HG02798 (cell line): Measurements from ENCODE around the gene ISG15.
A peak's percentile ranks its signal among the peaks of the same experiment; 100 is the strongest.
"Not testable (repeated sequence)": the region's sequence is repeated elsewhere in the genome, so short reads cannot be mapped to it uniquely, and the experiment has no call there.

Experiments used
- ATAC-seq: cut with Tn5 transposase; IDR thresholded peaks from one replicate; pipeline ENCODE4 v1.9.1; 2021; ENCODE audit warnings: mild to moderate bottlenecking; ENCODE audit not compliant: unreplicated experiment, poor library complexity

ISG15 gene

DNA sequence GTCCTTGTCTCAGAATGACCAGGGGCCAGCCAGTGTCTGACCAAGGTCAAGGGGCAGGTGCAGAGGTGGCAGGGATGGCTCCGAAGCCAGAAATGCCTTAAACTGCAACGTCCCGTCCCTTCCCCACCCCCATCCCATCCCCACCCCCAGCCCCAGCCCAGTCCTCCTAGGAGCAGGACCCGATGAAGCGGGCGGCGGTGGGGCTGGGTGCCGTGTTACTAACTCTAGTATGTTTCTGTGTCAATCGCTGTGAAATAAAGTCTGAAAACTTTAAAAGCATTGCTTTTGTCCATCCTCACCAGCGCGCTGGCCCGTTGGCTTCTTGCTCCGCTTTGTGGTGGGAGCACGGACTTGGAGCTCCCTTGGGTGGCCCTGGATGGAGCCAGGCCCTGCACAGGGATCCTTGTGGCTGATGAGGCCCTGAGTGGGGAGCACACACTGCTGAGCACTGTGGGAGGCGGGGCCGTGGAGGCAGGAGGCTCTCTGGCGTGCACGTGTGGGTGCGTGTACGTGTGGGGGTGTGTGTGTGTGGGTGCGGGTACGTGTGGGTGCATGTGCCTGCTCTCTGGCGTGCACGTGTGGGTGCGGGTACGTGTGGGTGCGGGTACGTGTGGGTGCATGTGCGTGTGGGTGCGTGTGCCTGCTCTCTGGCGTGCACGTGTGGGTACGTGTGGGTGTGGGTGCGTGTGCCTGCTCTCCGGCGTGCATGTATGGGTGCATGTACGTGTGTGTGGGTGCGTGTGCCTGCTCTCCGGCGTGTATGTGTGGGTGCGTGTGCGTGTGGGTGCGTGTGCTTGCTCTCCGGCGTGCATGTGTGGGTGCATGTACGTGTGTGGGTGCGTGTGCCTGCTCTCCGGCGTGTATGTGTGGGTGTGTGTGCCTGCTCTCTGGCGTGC lies 42.8 kb downstream of the ISG15 start:
- no peak for ATAC-seq

DNA sequence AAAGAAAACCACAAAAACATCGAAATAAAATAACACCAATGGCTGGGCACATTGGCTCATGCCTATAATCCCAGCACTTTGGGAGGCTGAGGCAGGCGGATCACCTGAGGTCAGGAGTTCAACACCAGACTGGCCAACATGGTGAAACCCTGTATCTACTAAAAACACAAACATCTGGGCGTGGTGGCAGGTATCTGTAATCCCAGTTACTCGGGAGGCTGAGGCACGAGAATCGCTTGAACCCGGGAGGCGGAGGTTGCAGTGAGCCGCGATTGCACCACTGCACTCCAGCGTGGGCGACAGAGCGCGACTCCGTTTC lies 44.4 kb downstream of the ISG15 start:
- not testable (repeated sequence) for ATAC-seq

DNA sequence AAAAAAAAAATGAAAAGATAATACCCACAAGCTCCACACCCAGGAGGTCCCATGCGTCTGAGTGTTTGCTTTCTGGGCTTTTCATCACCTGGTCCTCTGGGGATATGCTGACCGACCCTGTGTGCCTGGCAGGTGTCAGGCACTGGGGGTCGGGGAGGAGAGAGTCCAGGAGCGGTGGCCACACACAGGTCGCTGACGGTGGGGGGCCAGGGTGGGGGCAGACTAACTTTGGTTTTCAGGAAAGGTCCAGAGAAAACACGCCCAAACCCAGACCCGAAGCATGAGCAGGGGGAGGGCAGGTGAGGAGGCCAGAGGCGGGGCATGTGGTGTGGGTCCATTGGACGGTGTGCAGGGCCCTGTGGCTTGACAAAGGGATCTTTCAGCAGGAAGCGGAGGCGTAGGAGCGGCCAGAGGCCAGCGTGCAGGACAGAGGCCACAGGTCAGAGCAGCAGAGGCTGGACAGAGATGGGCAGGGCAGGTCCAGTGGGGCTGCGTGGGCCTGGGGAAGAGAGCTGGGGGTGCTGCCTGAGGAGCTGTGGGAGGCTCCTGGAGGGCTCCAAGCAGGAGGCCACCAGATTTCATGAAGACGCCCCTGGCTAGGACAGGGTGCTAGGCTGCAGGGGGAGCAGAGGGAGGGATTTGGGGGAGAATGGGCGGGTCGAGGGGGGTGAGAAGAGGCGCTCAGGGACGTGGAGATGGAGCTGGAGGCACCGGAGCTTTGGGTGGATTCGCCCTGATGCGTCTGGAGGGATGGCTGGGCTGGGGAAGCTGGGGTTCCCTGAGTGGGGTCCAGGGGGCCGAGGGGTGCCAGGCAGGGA lies 45.0 kb downstream of the ISG15 start:
- no peak for ATAC-seq

GRCh38 chr1:1058921-1059493 lies 45.7 kb downstream of the ISG15 start:
- ATAC-seq, result peak; percentile 38

DNA sequence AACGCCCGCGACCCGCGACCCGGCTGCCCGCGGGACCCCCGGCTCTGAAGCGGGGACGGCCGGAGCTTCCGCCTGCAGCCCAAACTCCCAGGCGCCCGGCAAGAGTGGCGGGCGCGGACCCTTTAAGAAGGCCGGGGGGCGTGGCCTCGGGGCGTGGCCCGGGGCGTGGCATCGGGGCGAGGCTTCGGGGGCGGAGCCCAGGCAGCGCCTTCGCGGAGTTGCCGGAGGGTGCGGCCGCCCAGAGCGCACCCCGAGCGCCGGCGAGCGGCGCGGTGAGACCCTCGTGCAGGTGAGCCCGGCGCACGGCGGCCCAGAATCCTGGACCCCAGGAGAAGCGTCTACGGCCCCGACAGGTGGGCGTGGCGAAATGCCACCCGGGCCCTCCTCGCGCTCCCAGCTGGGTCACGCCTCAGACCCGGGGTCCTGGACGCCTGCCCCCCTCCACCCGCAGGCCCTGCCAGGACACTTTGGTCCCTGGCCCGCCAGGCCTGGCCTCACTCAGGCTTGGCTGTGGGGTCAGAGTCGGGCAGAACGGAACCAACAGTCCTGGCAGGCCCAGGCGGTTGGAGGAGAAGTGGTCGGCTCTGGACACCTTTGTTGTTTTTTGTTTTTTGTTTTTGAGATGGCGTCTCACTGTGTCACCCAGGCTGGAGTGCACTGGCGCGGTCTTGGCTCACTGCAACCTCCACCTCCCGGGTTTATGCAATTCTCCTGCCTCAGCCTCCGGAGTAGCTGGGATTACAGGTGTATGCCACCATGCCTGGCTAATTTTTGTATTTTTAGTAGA lies 46.4 kb downstream of the ISG15 start:
- ATAC-seq, result peak; percentile 76

DNA sequence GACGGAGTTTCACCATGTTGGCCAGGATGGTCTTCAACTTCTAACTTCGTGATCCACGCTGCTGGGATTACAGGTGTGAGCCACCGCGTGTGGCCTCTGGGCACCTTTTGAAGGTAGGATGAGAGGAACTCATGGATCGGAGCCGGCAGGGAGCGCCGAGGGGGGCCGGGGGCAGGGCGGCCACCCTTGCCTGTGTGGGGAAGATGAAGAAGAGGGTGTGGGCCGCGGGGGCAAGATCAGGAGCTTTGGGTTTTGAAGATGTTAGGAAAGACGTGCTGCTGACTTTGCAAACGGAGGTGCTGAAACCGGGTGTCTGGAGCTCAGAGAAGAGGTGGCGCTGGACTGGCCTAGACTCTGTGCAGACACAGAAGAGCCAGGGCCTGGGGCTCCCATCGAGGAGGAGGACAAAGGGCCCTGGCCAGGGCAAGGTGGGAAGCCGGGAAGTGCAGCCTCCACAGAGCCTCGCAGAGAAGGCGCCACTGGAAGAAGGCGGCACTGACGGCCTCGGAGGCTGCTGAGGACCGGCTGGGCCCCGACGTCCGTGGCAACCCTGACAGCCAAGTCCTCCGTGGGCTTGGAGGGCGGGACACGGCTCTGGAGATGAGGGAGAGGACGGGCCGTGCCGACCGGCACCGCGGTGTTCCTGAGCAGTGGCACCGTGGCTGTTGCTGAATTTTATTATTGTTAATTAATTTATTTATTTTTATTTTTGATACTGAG lies 47.1 kb downstream of the ISG15 start:
- ATAC-seq, result no peak

DNA sequence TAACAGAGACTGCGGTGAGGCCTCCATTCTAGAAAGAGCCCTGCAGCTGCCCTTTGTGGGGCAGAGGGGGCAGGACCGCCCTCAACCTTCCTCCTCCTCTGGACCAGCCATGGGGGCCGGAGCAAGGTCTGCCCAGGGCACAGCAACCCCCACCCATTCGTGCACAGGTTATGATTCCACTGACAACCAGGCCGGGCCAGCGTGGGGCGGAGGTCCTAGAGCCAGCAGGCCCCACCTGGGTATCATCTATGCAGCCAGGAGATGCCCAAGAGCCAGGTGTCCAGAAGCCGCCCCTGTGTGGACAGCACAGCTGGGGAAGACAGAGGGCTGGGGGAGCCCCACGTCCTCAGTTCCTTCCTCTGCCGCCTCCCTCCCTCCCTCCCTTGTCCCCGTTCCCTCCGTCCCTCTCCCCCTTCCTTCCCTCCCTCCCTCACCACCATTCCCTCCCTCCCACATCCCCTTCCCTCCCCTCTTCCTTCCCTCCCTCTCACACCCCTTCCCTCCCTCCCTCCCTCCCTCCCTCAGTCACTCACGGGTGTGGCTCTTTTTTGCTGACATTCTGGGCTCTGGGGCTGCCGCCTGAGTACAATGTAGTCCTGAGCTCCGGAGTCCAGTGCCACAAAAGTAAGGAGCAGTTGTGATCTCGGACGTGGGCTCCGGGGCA lies 48.5 kb downstream of the ISG15 start:
- no peak for ATAC-seq

DNA sequence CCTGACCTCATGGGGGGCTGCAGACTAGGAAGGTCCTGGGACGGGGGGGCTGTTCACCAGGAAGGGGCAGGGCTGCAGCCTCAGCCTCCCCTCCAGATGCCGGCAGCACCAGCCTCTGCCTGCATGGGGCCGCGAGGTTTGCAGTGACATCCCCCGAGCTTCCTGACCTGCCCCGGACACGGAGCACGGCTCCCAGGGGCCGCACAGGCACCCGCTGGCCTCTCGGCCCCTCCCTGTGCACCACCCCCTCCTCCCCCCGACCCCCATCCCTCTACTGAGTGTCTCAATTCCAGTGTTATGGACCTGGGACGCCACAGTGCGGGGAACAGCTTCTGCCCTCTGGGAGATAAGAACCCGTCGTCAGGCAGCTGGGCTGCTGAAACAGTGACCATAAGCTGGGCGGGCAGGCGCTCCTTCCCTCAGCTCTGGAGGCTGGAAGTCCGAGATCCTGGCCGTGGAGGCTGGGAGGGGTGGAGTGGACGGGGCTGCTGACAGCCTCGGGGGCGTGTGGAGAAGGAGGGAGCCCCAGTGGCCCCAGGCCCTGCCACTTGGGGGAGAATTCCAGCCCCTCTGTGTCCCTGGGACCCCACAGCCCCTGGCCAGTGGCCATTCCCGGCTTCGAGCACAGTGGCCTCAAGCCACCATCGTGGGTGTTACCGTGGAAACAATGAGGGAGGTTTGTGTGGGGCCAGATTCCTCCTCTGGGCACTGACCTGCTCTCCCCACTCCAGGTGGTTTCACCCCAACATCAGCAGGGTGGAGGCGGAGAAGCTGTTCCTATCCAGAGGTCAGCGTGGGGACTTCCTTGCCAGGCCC lies 49.3 kb downstream of the ISG15 start:
- no peak for ATAC-seq

DNA sequence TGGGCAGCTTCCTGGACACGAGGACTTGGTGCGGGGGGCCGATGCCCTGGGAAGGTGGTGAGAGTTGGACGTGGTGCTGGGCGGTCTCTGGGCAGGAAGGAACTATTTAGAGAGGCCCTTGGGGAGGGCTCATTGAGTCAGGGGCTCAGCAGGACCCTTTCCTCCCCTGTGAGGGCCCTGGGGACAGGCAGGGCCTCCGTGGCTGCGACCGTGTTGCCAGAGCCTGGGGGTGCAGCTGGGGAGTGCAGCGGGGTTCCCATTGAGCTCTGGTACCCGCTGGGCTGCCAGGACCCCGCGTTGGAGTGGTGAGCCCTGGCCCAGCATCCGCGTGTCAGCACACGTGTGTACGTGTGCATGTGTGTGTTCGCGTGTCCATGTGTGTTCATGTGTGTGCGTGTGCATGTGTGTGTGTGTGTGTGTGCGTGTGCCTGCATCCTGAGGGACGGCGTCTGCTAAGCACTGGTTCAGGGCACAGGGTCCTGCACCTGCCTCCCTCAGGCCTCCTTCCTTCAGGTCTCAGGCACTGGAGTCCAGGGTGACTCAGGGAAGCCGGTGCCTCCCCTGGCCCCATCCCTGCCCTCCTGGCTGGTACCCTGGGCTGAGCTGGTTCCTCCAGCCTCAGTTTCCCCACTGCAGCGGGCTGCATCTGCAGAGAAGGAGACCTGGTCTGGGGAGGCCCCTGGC lies 50.1 kb downstream of the ISG15 start:
- no peak for ATAC-seq
